CD4-positive, alpha-beta T cell treated with Interleukin-4 for 1 hour (primary cell): Measurements from ENCODE around the gene WFIKKN2.
"Not testable (repeated sequence)": the region's sequence is repeated elsewhere in the genome, so short reads cannot be mapped to it uniquely, and the experiment has no call there.

Source experiments
- DNase-seq, 2 donors: peaks; one replicate each; pipeline ENCODE4 v3.0.0-alpha.2; 2020 to 2022

The WFIKKN2 gene

GRCh38 chr17:50835301-50836234 is at the start of gene WFIKKN2:
WFIKKN2 (plus strand) TSS chr17:50835586; CDS start chr17:50835938, 352 bp downstream.
- DNase-seq: no peak

- DNase-seq: no peak
Observed at GRCh38 chr17:50785946-50786570, 49.3 kb upstream of the WFIKKN2 start.

- DNase-seq: no peak
Observed at GRCh38 chr17:50787106-50787505, 48.3 kb upstream of the WFIKKN2 start.

- peak in 1 of 2 donors; percentile 12 for DNase-seq
Observed at GRCh38 chr17:50790618-50791017, 44.8 kb upstream of the WFIKKN2 start.

- DNase-seq: no peak
Observed at GRCh38 chr17:50792132-50792531, 43.3 kb upstream of the WFIKKN2 start.

GRCh38 chr17:50793007-50793406 is 42.4 kb upstream of the WFIKKN2 start:
- no peak for DNase-seq

GRCh38 chr17:50794361-50794760 is 41.0 kb upstream of the WFIKKN2 start:
- no peak for DNase-seq

- no peak for DNase-seq
Observed at GRCh38 chr17:50797135-50797810, 38.1 kb upstream of the WFIKKN2 start.

- DNase-seq: no peak
Observed at GRCh38 chr17:50798424-50799288, 36.7 kb upstream of the WFIKKN2 start.

GRCh38 chr17:50799582-50799981 is 35.8 kb upstream of the WFIKKN2 start:
- no peak for DNase-seq

- no peak for DNase-seq
Observed at GRCh38 chr17:50800196-50800700, 35.1 kb upstream of the WFIKKN2 start.

- DNase-seq: no peak
Observed at GRCh38 chr17:50802609-50803571, 32.5 kb upstream of the WFIKKN2 start.

- no peak for DNase-seq
Observed at GRCh38 chr17:50803676-50804075, 31.7 kb upstream of the WFIKKN2 start.

GRCh38 chr17:50804749-50805475 is 30.5 kb upstream of the WFIKKN2 start:
- DNase-seq: not testable (repeated sequence)

GRCh38 chr17:50805486-50805885 is 29.9 kb upstream of the WFIKKN2 start:
- no peak for DNase-seq

- no peak for DNase-seq
Observed at GRCh38 chr17:50806141-50806643, 29.2 kb upstream of the WFIKKN2 start.

GRCh38 chr17:50807009-50807408 is 28.4 kb upstream of the WFIKKN2 start:
- no peak for DNase-seq

- DNase-seq: no peak
Observed at GRCh38 chr17:50807675-50808074, 27.7 kb upstream of the WFIKKN2 start.

- DNase-seq: no peak
Observed at GRCh38 chr17:50808413-50808812, 27.0 kb upstream of the WFIKKN2 start.

- no peak for DNase-seq
Observed at GRCh38 chr17:50808888-50809287, 26.5 kb upstream of the WFIKKN2 start.
